GM12878 (cell line): ENCODE data around the gene ATG3. TPM values are rescaled to one million over a fixed set of nuclear protein-coding genes. Genes with fewer than 3 reads are reported as not detected.

ENCODE experiments used
- BACH1 ChIP-seq: fragments of 450-650 bp; IDR thresholded peaks from 2 replicates; pipeline ENCODE4 v1.6.1; 2017; ENCODE audit warnings: mild to moderate bottlenecking, borderline replicate concordance
- BCL11A ChIP-seq: IDR thresholded peaks from 2 replicates; pipeline ENCODE4 v1.6.1; 2011; ENCODE audit warnings: low read depth, low read length
- BMI1 ChIP-seq: fragments of 450-650 bp; IDR thresholded peaks from 2 replicates; pipeline ENCODE4 v1.6.1; 2016; ENCODE audit warnings: mild to moderate bottlenecking, moderate library complexity, borderline replicate concordance
- CBX5 ChIP-seq: sonication (generic); IDR thresholded peaks from 2 replicates; pipeline ENCODE4 v1.6.1; 2016; ENCODE audit warnings: low read depth, moderate library complexity, mild to moderate bottlenecking, inconsistent platforms
- GATAD2B ChIP-seq: fragments of 450-650 bp; conservative IDR thresholded peaks from 2 replicates; pipeline ENCODE4 v1.6.1; 2017; ENCODE audit warnings: low read depth, mild to moderate bottlenecking, moderate library complexity
- HDAC2 ChIP-seq: fragments of 200-600 bp; sonication (generic); IDR thresholded peaks from 2 replicates; pipeline ENCODE4 v1.6.1; 2017
- HDAC6 ChIP-seq: fragments of 200-600 bp; sonication (generic); IDR thresholded peaks from one replicate; pipeline ENCODE4 v1.8.0; 2017; ENCODE audit warnings: antibody characterized with exemption; ENCODE audit not compliant: unreplicated experiment
- IRF3 ChIP-seq: fragments of 450-650 bp; IDR thresholded peaks from 2 replicates; pipeline ENCODE4 v1.6.1; 2014; ENCODE audit warnings: mild to moderate bottlenecking
- JUNB ChIP-seq: IDR thresholded peaks from 2 replicates; pipeline ENCODE4 v1.6.1; 2016; ENCODE audit warnings: antibody characterized with exemption, mild to moderate bottlenecking
- MLLT1 ChIP-seq: fragments of 450-650 bp; IDR thresholded peaks from 2 replicates; pipeline ENCODE4 v1.6.1; 2016; ENCODE audit warnings: mild to moderate bottlenecking
- MYC ChIP-seq: IDR thresholded peaks from 2 replicates; pipeline ENCODE4 v1.6.1; 2011; ENCODE audit warnings: mild to moderate bottlenecking, low read length, moderate library complexity, inconsistent platforms; ENCODE audit not compliant: insufficient read depth, insufficient replicate concordance, insufficient read length, severe bottlenecking
- NBN ChIP-seq: fragments of 450-650 bp; IDR thresholded peaks from 2 replicates; pipeline ENCODE4 v1.6.1; 2016
- NR2C2 ChIP-seq: IDR thresholded peaks from 2 replicates; pipeline ENCODE4 v1.6.1; 2011; ENCODE audit warnings: borderline replicate concordance, low read depth; ENCODE audit not compliant: control insufficient read depth, insufficient read length
- PAX5 ChIP-seq: IDR thresholded peaks from 2 replicates; pipeline ENCODE4 v1.6.1; 2011; ENCODE audit warnings: low read depth, low read length, borderline replicate concordance
- POLR2AphosphoS5 ChIP-seq: IDR thresholded peaks from 2 replicates; pipeline ENCODE4 v1.6.1; 2011; ENCODE audit warnings: mild to moderate bottlenecking, low read length, inconsistent platforms
- POU2F2 ChIP-seq: IDR thresholded peaks from 3 replicates; pipeline ENCODE4 v1.6.1; 2011; ENCODE audit warnings: low read depth, mild to moderate bottlenecking, low read length, borderline replicate concordance
- RAD51 ChIP-seq: fragments of 450-650 bp; IDR thresholded peaks from 2 replicates; pipeline ENCODE4 v1.6.1; 2016; ENCODE audit warnings: moderate library complexity, mild to moderate bottlenecking, inconsistent platforms
- SIX5 ChIP-seq: IDR thresholded peaks from 2 replicates; pipeline ENCODE4 v1.6.1; 2011; ENCODE audit warnings: mild to moderate bottlenecking, low read depth, low read length, moderate library complexity; ENCODE audit not compliant: severe bottlenecking
- SRF ChIP-seq, 2 experiments: IDR thresholded peaks; 2 replicates each; pipeline ENCODE4 v1.6.1; 2011; ENCODE audit warnings: low read depth in 2 of 2, low read length in 2 of 2, mild to moderate bottlenecking in 1 of 2, moderate library complexity in 1 of 2
- TCF12 ChIP-seq: IDR thresholded peaks from 2 replicates; pipeline ENCODE4 v1.6.1; 2011; ENCODE audit warnings: low read depth, mild to moderate bottlenecking, low read length
- ZBED1 ChIP-seq: IDR thresholded peaks from 2 replicates; pipeline ENCODE4 v1.6.1; 2016; ENCODE audit warnings: borderline replicate concordance
- ZNF592 ChIP-seq: fragments of 450-650 bp; IDR thresholded peaks from 2 replicates; pipeline ENCODE4 v1.6.1; 2017; ENCODE audit warnings: mild to moderate bottlenecking, moderate library complexity
- ZZZ3 ChIP-seq: IDR thresholded peaks from 2 replicates; pipeline ENCODE4 v1.6.1; 2011; ENCODE audit warnings: low read depth; ENCODE audit not compliant: control insufficient read depth, insufficient read length
- polyA plus RNA-seq, 11 experiments: library from polyadenylated mRNA; depleted of rRNA in 4 of 11; unstranded in 6 of 11; stranded (reverse) in 5 of 11; fragments of >200 nt; fragmentation: Nextera tagmentation in 4 of 11; fragmentation: Illumina TruSeq in 1 of 11; extraction: Ambion mirVana in 4 of 11; extraction: Trizol in 1 of 11; gene quantifications; 1 replicate in 1 of 11; 2 replicates in 10 of 11; pipeline versions ENCODE4 v1.2.1 to v1.2.3, GENCODE V29; 2011 to 2016; ENCODE audit warnings: inconsistent platforms in 2 of 11, missing spikeins in 2 of 11, low read depth in 1 of 11
- total RNA-seq, 4 experiments: library from RNA; depleted of rRNA in 3 of 4; stranded (reverse); fragments of >200 nt in 3 of 4; fragmentation: Illumina TruSeq in 1 of 4; extraction: Trizol in 1 of 4; gene quantifications; 2 replicates each; pipeline versions ENCODE4 v1.2.1 to v1.2.3, GENCODE V29; 2013 to 2021
- TF ChIP-seq, protein P1 (sequence below): fragments of 450-650 bp; IDR thresholded peaks from 2 replicates; pipeline ENCODE4 v1.6.1; 2016; ENCODE audit warnings: mild to moderate bottlenecking

ATG3 gene
- total and polyA plus RNA-seq, 10 of the 15 experiments (the other 5 are each of a cell fraction or from before 2014, with no cell fraction given): 49.8 to 97.0 (median 63.6) TPM

DNA sequence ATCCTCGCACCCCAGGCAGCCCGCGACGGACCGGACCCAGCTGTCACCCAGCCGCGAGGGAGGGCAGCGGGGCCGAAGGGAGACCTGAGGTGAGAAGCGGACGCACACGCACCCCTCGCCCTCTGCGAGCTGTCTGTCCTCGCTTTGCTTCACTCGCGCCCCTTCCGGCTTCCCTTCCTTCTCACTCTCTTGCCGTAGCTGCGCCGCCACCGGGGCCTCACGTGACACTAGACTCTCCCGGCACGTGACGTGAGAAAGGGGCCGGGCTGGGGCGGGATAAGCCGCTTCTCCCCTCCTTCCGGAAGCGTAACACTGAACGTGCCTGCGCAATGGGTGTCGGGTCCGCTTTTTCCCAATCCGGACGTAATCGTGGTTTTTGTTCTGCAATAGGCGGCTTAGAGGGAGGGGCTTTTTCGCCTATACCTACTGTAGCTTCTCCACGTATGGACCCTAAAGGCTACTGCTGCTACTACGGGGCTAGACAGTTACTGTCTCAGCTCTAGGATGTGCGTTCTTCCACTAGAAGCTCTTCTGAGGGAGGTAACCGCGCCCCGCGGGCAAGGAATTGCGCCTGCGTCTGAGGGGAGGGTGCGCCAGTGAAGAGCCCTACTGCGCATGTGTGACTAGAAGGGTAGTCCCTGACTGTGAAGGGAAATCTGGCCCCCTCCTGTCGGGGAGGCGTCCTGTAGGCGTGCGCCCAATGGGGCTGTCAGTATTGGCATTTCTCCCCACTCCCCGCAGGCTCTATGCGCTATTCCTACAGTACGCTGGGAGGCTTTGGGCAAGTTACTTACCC lies at the start of gene ATG3, which contains the start of gene SLC35A5 (continued):
- TF ChIP-seq IRF3 (peak; percentile 16; the same call in 1 of the 2 replicates), NR2C2 (no peak), RAD51 (peak; percentile 100), MLLT1 (peak; percentile 86), POLR2AphosphoS5 (peak; percentile 93), POU2F2 (peak; percentile 56; the same call in 2 of the 3 replicates), BCL11A (no peak), GATAD2B (peak; percentile 77; the same call in 1 of the 2 replicates), CBX5 (no peak; the same call in 1 of the 2 replicates), ZNF592 (no peak), TCF12 (peak; percentile 47; the same call in 1 of the 2 replicates), NBN (peak; percentile 92; the same call in 1 of the 2 replicates), PAX5 (peak; percentile 6; the same call in 1 of the 2 replicates), HDAC6 (no peak), BACH1 (peak; percentile 51; the same call in 1 of the 2 replicates), BMI1 (no peak), ZBED1 (peak; percentile 71; the same call in 1 of the 2 replicates), MYC (no peak), SIX5 (peak; percentile 67), SRF (IDR thresholded peaks at IDR 0.05; ENCODE audit: low read depth in 2 of 2, low read length in 2 of 2) (peak in 1 of 2 experiments; percentile 70; a peak in 1 of 4 replicates), HDAC2 (no peak), ZZZ3 (no peak), JUNB (no peak)
- TF ChIP-seq, protein P1, sequence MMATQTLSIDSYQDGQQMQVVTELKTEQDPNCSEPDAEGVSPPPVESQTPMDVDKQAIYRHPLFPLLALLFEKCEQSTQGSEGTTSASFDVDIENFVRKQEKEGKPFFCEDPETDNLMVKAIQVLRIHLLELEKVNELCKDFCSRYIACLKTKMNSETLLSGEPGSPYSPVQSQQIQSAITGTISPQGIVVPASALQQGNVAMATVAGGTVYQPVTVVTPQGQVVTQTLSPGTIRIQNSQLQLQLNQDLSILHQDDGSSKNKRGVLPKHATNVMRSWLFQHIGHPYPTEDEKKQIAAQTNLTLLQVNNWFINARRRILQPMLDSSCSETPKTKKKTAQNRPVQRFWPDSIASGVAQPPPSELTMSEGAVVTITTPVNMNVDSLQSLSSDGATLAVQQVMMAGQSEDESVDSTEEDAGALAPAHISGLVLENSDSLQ: peak; percentile 81
